ENCODE measurements around the gene TMC6. TPM values are rescaled to one million over a fixed set of nuclear protein-coding genes. Genes with fewer than 3 reads are reported as not detected.

The TMC6 gene
- total and polyA plus RNA-seq, 2 of the 13 experiments (the other 11 are each of a cell fraction or from before 2014, with no cell fraction given): 48.4 to 99.1 TPM

GRCh38 chr17:78176548-78177025 is 48.0 kb upstream of the TMC6 start (continued):
- no peak for TF ChIP-seq KIAA2018 (CRISPR knock-in tag; IDR thresholded peaks at IDR 0.05; ENCODE audit: borderline replicate concordance)
- TF ChIP-seq BHLHE40 (IDR thresholded peaks at IDR 0.05; ENCODE audit: low read length): peak; percentile 49; the same call in 1 of the 2 replicates
- peak; percentile 85 for TF ChIP-seq CTCF (CRISPR knock-in tag; IDR thresholded peaks at IDR 0.05)
- TF ChIP-seq HNRNPH1 (optimal IDR thresholded peaks at IDR 0.05; ENCODE audit: low read depth, low read length): no peak
- peak; percentile 66; the same call in 1 of the 2 replicates for TF ChIP-seq PAF1 (CRISPR knock-in tag; IDR thresholded peaks at IDR 0.05)
- TF ChIP-seq FOXO4 (CRISPR knock-in tag; conservative IDR thresholded peaks at IDR 0.05): no peak
- TF ChIP-seq ZBTB7B (CRISPR knock-in tag; IDR thresholded peaks at IDR 0.05): no peak
- no peak for TF ChIP-seq ZNF605 (CRISPR knock-in tag; IDR thresholded peaks at IDR 0.05)
- TF ChIP-seq ZNF746 (CRISPR knock-in tag; IDR thresholded peaks at IDR 0.05): no peak
- TF ChIP-seq ZNF703 (CRISPR knock-in tag; IDR thresholded peaks at IDR 0.05; ENCODE audit: borderline replicate concordance): no peak
- no peak for TF ChIP-seq ZNF451 (CRISPR knock-in tag; IDR thresholded peaks at IDR 0.05)
- TF ChIP-seq SP140L (CRISPR knock-in tag; IDR thresholded peaks at IDR 0.05; ENCODE audit: borderline replicate concordance): no peak
- TF ChIP-seq ZNF720 (CRISPR knock-in tag; IDR thresholded peaks at IDR 0.05): no peak
- 0 out of 2 replicates have a peak, but pooled peaks have one; percentile 28 for TF ChIP-seq SRY (CRISPR knock-in tag; IDR thresholded peaks at IDR 0.05)
- TF ChIP-seq BCL3 (CRISPR knock-in tag; IDR thresholded peaks at IDR 0.05): peak; percentile 54; the same call in 1 of the 2 replicates
- TF ChIP-seq ZBTB14 (CRISPR knock-in tag; IDR thresholded peaks at IDR 0.05): no peak

All from HepG2 (cell line).